Measurements from ENCODE around the gene FSTL4.

GRCh38 chr5:133147815-133148567, 464.4 kb downstream of the FSTL4 start:
- TF ChIP-seq CTCF (IDR thresholded peaks at IDR 0.05; ENCODE audit: low read length) (no peak), EZH2 (IDR thresholded peaks at IDR 0.05; ENCODE audit: borderline replicate concordance, low read length) (no peak)
